ENCODE data around the gene MED8. TPM values are rescaled to one million over a fixed set of nuclear protein-coding genes. Genes with fewer than 3 reads are reported as not detected.

Gene MED8
- total and polyA plus RNA-seq, 7 donors: 15.4 to 44.5 (median 18.2) TPM

GRCh38 chr1:43410571-43410970, 21.0 kb upstream of the MED8 start:
- no peak for DNase-seq
- Histone ChIP-seq H3K36me3 (ENCODE audit: insufficient read depth in 1 of 2, low read depth in 1 of 2) (peaks cover 10 to 78% of the 10 kb centered on the region in 2 donors), H3K9me3 (no peaks in the 10 kb centered on the region), H3K27ac (no peak overlapping the region), H3K27me3 (ENCODE audit: insufficient read depth in 3 of 3, low read length in 2 of 3) (no peaks in the 10 kb centered on the region), H3K4me3 (no peak overlapping the region), H3K4me1 (no peaks in the 10 kb centered on the region)
- no peak for ATAC-seq
- 83 to 98% (median 97%) methylated on average over 3 of the region's 3 CpGs for WGBS, 3 donors
- intact Hi-C loops (cut with DNase I): no loop called here
- TF ChIP-seq CTCF (IDR thresholded peaks at IDR 0.05): no peak

GRCh38 chr1:43405876-43406234, 16.3 kb upstream of the MED8 start:
- Histone ChIP-seq H3K9me3 (no peaks in the 10 kb centered on the region), H3K27ac (no peak overlapping the region), H3K36me3 (ENCODE audit: insufficient read depth in 1 of 2, low read depth in 1 of 2) (peaks cover 14 to 85% of the 10 kb centered on the region in 2 donors), H3K27me3 (ENCODE audit: insufficient read depth in 3 of 3, low read length in 2 of 3) (no peaks in the 10 kb centered on the region), H3K4me1 (no peaks in the 10 kb centered on the region), H3K4me3 (no peak overlapping the region)
- intact Hi-C loops (cut with DNase I): no loop called here
- no peak for ATAC-seq
- DNase-seq: no peak
- TF ChIP-seq CTCF (IDR thresholded peaks at IDR 0.05): no peak
- WGBS, 3 donors: 92 to 94% (median 92%) methylated on average over 2 of the region's 2 CpGs

GRCh38 chr1:43405219-43405875, 15.7 kb upstream of the MED8 start:
- Histone ChIP-seq H3K27me3 (ENCODE audit: insufficient read depth in 3 of 3, low read length in 2 of 3) (no peaks in the 10 kb centered on the region), H3K9me3 (no peaks in the 10 kb centered on the region), H3K4me3 (no peak overlapping the region), H3K4me1 (no peaks in the 10 kb centered on the region), H3K27ac (no peak overlapping the region), H3K36me3 (ENCODE audit: insufficient read depth in 1 of 2, low read depth in 1 of 2) (peaks cover 14 to 81% of the 10 kb centered on the region in 2 donors)
- WGBS, 3 donors: 76 to 91% (median 78%) methylated on average over 6 of the region's 6 CpGs
- no peak for TF ChIP-seq CTCF (IDR thresholded peaks at IDR 0.05)
- intact Hi-C loops (cut with DNase I): no loop called here
- DNase-seq (no peak), ATAC-seq (no peak)

- no peak overlapping the region for H3K27ac ChIP-seq
- TF ChIP-seq CTCF (IDR thresholded peaks at IDR 0.05): no peak
- no peaks in the 10 kb centered on the region for H3K27me3 ChIP-seq (ENCODE audit: insufficient read depth in 3 of 3, low read length in 2 of 3)
- no peaks in the 10 kb centered on the region for H3K9me3 ChIP-seq
- ATAC-seq (no peak), DNase-seq (no peak)
- H3K36me3 ChIP-seq (ENCODE audit: insufficient read depth in 1 of 2, low read depth in 1 of 2): peaks cover 14 to 71% of the 10 kb centered on the region in 2 donors
- H3K4me1 ChIP-seq: no peaks in the 10 kb centered on the region
- no peak overlapping the region for H3K4me3 ChIP-seq
- intact Hi-C loops (cut with DNase I): no loop called here
- WGBS, 3 donors: 95 to 98% (median 96%) methylated on average over 6 of the region's 6 CpGs
Observed at GRCh38 chr1:43404353-43404752, 14.8 kb upstream of the MED8 start.

Measured in psoas muscle (tissue), 8 donors.